SU-DHL-6 (cell line): ENCODE measurements around the gene DMD.

Experiments
- CTCF ChIP-seq: fragments of 200-600 bp; sonication (generic); IDR thresholded peaks from one replicate; pipeline ENCODE4 v1.5.1; 2017; ENCODE audit warnings: antibody characterized with exemption, mild to moderate bottlenecking, low read length, moderate library complexity; ENCODE audit not compliant: insufficient read depth, poor library complexity, severe bottlenecking
- EZH2phosphoT487 ChIP-seq: fragments of 200-600 bp; sonication (generic), shearing (Covaris generic); conservative IDR thresholded peaks from 2 replicates; pipeline ENCODE4 v1.6.1; 2018; ENCODE audit warnings: mild to moderate bottlenecking, antibody characterized with exemption, low read length, moderate library complexity, mixed read lengths

- no peak for TF ChIP-seq CTCF
- TF ChIP-seq EZH2phosphoT487: no peak
These were observed 1839.4 kb downstream of the DMD start for GRCh38 chrX:31371956-31372355.
